GM21360 (cell line): Measurements from ENCODE around the gene PGPEP1.
"Not testable (repeated sequence)": the region's sequence is repeated elsewhere in the genome, so short reads cannot be mapped to it uniquely, and the experiment has no call there.

ENCODE experiments used
- ATAC-seq: cut with Tn5 transposase; IDR thresholded peaks from one replicate; pipeline ENCODE4 v1.9.1; 2021; ENCODE audit warnings: mild to moderate bottlenecking, moderate library complexity; ENCODE audit not compliant: unreplicated experiment

Gene PGPEP1

DNA sequence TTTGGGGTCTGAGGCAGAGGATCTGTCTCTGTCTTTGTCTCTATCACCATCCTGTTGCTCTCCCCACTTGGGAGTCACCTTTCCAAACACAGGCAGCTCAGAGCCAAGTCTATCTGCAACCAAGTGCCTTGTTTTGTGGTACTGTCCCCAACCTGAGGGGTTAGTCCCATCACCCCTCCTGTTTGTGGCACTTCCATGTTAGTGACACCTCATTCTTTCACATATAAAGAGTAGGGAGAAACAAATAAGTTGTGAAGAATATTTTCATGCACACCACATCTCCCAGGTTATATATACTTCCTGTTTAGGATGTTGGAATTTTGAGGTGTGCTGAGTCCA lies 49.3 kb downstream of the PGPEP1 start:
- no peak for ATAC-seq

DNA sequence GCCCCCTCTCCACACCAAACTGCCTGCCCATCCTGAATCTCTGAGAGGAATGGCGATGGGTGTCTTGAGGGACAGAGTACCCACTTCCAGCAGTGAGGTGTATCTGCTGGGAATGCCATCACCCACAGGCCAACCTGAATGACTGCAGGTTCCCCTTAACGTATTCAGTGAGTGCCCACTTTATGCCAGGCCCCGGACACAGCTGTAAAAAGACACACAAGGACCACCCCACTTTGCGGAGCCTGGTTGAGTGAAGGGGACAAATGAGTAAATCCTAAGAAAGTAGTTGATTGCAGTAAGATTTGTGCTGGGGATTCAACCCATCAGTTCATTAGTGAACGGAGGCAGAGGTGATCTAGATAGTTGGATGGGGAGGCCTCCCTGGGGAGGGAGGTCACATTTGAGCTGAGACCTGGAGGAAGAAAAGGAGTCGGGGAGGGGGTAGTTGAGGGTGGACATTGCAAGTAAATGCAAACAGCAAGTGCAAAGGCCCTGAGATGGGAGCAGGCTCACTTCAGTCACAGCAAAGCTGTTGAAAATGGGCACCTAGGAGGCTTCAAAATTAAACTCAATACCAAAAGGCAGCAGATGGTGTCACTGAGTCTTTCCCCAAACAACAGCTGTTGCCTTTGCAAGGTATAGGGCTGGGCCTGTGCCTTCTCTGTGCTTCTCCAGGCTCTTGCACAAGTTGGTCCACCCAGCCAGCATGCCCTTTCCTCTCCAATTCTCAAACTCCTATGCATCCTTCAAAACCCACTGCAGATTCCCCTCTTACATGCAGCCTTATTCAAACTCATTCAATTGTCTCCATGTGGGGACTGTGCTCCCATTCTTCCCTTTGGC lies 49.9 kb downstream of the PGPEP1 start:
- ATAC-seq = no peak

DNA sequence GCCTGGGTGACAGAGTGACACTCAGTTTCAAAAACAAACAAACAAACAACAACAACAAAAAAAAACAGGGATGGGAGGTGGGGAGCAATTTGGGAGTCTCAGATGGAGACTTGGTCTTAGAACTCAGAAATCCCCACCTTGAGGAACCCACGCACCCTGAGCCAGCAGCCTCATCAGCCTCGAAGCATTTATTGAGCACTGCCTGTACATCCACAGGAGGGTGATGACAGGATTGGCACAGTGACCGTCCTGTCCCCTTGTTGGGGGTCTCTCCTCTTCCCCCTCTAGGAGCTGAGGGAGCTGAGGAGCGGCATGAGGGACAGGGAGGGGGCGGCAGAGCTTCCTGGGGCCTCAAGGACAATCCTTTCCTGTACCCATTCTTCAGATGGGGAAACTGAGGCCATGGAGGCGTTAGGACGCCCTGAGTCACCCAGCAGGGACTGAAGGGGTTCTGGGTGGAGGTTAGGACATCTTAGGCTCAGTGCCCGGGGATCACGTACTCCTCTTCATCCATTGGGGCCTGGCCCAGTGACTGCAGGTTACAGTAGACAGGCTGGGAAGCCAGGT lies 51.2 kb downstream of the PGPEP1 start:
- ATAC-seq = no peak

DNA sequence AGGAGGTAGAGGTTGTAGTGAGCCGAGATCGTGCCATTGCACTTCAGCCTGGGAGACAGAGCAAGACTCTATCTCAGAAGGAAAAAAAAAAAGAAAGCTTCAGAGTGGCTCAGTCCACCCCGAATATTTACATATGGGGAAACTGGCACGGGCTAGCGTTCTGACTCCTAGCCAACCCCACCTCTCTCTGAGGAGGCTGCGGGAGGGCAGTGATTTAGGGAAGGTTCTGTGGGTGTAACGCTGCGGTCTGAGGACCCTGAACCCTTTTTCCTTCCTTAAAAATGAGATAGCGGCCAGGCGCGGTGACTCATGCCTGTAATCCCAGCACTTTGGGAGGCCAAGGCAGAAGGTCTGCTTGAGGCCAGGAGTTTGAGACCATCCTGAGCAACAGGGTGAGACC lies 52.0 kb downstream of the PGPEP1 start:
- ATAC-seq = no peak

DNA sequence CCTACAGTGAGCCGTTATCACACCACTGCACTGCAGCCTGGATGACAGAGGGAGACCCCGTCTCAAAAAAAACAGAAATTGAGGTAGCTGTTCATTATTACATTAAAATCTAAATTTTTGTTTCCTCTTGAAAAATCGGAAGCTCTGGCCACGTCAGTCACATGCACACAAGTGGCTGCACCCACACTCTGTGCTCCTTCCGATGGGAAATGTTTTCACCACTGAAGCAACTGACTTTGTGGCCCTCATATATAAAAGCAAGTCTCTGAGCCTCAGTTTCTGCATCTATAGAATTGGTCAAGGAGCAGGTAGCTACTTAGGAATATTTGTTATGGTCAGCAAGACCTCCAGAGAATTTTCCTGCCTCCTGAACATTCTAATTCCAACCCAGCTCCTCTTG lies 52.5 kb downstream of the PGPEP1 start:
- no peak for ATAC-seq

DNA sequence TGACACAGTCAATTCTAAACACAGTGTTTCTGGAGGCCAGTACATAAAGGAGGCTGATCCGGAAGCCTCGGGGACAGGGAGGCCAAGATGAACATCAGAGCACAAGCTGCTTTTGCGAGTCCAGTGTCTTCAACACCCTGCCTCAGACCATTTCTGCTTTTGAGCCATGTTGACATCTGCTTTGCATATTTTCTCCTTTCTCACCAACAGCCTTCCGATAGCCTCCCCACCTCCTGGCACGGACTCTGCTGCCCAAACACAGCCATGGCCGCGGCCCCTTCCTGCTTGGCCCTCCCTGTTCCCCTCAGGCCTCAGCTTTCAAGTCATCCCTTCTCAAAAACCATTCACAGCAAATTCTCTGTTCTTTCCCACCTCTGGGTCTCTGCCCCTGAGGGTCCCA lies 53.4 kb downstream of the PGPEP1 start:
- no peak for ATAC-seq

DNA sequence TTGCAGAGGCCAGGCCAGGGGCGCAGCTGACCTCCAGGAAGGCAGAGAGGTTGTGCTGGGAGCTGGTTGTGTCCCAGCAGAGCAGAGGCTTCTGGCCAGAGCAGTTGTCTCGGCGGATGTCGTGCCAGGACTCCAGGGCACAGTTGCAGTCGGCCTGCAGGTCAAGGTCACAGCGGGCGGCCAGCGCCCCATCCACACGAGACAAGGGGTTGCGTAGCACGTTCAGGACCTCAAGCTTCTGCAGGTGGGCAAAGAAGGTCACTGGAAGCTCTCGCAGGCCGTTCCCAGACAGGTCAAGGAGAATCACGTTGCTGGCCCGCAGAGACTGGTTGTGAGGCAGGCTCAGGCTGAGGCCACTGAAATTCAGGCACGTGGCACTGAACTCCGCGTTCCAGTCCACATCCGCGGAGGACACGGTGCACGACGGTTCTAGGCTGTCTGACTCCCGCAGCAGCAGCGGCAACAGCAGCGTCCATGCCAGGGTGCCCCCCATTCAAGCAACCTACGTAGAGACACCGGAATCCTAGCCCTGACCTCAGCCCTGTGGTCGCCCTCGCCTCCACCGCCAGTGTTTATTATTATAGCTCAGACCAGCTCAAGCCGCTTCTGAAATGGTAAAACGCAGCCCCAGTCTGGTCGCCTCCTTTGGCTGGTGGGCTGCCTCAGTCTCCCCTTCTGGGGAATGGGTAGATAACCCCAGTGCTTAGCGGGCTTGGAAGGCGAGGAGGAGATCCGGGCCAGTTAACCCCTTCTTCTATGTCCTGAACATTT lies 56.3 kb downstream of the PGPEP1 start:
- no peak for ATAC-seq

DNA sequence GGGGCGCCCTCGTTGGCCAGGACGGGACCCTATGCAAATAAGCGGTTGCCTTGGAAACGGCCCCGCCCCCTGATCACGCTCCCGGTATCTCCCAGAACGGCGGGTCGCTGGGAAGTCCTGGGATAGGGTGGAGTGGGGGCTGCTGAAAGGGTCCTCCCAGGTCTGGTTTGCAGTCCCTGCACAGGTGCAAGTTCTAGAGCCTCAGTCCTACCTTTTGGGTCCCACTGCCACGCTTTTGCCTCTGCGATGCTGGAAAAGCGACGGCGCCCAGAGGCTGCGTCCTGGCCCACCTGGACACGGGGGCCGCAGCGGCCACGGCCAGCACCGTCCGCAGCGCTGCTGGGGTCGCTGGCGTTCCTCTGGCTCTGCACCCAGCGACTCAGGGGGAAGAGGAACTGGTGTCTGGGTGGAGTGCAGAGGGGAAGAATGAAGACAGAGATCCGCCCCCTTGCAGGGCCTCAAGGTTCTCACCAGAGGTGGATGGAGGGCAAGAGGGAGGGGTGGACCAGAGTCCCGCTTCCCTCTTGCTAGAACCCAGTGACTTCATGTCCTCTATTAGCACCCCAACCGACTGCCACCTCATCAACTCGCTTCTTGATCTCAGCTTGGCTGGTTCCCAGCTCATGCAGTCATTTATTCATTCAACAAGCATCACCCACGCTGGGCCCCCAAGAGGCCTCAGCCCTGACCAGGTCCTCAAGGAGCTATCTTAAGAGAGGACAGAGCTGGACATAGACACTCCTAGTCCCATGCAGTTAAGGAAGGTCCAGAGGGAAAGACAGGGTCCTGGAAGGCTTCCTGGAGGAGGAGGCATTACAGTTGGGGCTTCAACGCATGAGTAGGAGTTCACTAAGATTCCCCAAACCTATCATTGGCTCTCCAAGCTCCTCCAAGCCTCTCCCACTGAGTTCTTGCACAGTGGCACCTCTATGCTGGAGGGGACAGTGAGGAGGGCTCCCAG lies 57.1 kb downstream of the PGPEP1 start, which contains the start of gene LRRC25:
Gene LRRC25, minus strand, starts transcription at position 381 of the 961 bp plus-strand sequence. CDS start 659 bp downstream, outside the sequence.
- ATAC-seq = peak; percentile 67

DNA sequence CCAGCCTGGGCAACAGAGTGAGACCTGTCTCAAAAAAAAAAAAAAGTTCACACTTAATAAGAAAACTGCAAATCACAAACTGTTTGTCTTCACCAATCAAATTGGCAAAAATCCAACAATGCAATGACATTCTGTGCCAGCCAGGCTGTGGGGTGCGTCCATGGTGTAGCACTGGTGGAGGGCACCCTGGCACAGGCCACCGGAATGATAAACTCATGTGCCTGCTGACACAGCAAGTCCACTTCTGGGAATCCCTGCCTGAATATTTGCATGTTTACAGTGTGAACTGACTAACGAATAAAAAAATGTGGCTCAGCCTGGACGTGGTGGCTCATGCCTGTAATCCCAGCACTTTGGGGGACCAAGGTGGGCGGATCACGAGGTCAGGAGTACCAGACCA lies 58.6 kb downstream of the PGPEP1 start:
- ATAC-seq = no peak

DNA sequence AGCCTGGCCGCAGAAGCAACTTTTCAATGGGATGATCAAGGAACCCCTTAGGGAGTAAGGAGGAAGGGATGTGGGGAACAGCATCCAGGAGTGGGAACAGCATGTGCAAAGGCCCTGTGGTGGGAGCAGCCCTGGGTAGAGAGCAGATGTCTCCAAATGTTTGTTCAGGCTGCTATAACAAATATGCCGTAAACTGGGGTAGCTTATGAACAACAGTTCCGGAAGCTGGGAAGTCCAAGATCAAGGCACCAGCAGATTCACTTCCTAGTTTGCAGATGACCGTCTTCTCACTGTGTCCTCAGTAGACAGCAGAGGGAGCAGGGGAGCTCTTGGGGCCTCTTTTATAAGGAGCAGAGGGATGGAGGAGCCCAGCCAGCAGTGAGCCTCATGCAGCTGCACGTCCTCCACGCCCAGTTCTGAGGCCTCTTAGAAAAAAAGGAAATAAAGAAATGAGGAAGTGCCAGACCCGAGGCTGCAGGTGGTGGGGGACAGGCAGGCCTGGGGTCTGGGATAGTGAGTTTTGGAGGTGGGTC lies 61.2 kb downstream of the PGPEP1 start:
- no peak for ATAC-seq

DNA sequence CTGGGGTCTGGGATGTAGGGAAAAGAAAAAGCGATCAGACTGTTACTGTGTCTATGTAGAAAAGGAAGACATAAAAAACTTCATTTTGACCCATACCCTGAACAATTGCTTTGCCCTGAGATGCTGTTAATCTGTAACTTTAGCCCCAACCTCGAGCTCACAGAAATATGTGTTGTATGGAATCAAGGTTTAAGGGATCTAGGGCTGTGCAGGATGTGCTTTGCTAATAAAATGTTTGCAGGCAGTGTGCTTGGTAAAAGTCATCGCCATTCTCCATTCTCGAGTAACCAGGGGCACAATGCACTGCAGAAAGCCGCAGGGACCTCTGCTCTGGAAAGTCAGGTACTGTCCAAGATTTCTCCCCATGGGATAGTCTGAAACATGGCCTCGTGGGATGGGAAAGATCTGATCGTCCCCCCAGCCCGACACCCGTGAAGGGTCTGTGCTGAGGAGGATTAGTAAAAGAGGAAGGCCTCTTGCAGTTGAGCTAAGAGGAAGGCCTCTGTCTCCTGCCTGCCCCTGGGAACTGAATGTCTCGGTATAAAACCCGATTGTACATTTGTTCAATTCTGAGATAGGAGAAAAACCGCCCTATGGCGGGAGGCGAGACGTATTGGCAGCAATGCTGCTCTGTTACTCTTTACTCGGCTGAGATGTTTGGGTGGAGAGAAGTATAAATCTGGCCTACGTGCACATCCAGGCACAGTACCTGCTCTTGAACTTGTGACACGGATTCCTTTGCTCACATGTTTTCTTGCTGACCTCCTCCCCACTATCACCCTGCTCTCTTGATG lies 62.3 kb downstream of the PGPEP1 start:
- ATAC-seq = not testable (repeated sequence)

DNA sequence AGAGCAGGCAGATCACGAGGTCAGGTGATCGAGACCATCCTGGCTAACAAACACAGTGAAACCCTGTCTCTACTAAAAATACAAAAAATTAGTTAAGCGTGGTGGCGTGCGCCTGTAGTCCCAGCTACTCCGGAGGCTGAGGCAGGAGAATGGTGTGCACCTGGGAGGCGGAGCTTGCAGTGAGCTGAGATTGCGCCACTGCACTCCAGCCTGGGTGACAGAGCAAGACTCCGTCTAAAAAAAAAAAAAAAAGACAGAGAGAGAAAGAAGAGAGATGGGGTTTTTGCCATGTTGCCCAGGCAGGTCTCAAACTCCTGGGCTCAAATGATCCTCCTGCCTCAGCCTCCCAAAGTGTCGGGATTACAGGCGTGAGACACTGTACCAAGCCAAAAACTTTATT lies 65.4 kb downstream of the PGPEP1 start:
- ATAC-seq = not testable (repeated sequence)

DNA sequence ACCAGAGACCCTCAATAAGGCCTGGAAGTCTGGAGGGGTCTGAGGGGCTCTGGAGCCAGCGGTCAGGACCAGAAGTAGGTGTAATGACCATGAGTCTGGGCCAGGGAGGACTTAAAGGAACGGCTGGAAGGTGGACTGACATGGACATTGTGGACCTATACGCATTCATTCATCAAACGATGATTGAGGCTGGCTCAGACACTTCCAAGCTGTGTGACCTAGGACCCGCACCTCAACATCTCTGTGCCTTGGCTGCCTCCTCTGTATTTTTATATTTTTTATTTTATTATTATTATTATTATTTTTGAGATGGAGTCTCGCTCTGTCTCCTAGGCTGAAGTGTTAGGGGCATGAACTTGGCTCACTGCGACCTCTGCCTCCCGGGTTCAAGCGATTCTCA lies 66.4 kb downstream of the PGPEP1 start:
- ATAC-seq = no peak

DNA sequence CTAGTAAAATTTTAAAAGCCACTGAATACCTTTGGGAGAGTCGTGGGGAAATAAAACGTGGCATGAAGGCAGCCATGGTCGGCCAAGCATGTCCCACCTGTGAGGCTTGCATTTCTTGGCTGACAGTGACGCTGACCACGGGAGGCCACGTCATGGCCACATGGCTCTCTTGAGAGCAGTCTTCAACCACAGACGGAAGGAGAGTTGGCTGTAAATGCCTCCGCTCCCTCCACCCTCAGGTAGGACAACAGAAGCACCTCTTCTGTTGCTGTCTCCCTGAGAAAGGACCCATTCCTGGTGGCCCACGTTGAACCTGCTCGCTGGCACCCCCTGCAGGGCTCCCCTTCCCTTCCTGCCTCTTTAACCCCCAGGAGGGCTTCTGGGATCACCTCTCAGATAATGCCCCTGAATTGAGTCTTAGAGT lies 67.7 kb downstream of the PGPEP1 start:
- no peak for ATAC-seq

DNA sequence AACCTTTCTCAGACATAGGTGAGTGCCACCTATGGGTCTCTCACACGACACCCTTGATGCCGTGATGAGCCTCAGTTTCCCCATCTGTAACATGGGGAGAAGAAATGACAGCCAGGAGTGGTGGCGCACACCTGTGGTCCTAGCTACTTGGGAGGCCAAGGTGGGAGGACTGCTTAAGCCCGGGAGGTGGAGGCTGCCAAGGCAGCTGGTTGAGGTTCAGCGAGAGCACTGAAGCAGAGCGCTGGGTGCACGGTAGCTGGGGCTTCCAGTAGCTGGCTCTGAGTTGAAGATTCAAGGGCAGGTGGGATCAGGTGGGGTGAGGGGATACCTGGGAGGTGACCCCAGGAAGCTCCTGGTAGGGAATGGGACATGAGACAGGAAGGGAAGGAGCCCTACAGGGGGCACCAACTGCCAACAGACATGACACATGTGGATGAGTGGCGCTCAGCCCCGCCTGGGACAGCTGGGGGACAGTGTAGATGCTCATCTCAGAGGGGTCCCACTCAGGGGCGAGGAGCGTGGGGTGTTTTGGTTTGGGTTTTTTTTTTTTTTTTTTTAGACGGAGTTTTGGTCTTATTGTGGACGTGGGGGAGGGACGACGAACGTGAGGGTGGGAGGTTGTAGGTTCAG lies 72.3 kb downstream of the PGPEP1 start:
- ATAC-seq = no peak

DNA sequence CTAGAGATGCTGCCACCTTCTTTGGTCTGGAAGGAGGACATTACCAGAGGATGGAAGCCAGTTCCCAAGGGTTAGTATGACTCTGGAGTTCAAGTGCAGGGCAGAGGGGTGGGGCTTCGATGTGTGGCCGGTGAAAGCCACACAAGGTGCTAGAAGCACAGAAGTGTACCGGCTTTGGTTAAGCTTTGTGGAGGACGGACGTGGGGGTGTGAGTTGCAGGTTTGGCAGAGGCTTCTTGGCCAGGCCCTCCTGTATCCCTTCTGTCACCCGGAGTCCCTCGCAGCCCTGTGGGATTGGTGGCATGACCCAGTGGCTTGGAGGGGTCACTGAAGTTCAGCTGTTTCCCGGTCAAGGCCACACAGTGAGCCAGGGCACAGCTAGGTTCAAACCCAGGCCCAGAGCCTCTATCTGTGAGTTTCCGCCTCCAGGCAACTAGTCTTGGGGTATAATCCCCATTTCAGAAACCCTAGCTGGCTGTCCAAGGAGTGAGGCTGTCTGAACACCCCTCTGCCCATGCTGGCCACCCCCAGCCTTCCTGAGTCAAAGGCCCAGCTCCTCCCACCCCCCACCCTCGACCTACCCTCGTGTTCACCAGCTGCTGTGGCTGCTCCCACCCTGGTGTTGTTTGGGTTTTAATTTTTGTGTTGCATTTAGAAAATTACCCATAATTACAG lies 74.2 kb downstream of the PGPEP1 start:
- no peak for ATAC-seq

DNA sequence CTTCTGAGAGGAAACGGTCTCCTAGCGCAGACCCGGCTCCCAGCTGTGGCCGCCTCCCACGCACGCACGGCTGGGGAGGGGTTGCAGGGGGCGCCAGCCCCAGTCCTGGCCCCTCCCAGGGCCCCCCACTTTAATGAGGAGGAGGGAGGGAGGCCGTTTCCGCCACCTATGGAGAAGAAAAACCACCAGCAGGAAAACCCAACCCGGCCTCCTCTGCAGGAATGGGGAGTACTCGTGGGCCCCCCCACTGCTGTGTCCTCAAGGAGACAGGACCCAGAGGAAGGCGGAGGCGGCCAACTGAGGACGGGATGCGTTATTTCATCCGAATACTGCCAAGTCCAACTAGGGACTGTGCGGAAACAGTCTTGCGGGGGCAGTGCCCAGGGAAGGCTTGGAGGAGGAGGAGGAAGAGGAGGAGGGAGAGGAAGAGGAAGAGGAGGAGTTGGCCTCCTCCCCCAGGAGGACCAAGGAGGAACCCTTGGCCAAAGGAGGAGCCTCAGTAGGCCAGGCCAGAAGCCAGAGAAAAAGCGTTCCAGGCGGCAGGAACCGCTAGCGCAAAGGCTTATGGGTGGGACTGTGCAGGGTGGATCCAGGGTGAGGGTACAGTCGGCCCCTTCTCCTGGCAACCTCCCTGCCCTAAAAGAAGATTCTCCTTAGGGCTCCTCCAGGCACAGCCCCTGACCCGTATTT lies 74.9 kb downstream of the PGPEP1 start:
- no peak for ATAC-seq

DNA sequence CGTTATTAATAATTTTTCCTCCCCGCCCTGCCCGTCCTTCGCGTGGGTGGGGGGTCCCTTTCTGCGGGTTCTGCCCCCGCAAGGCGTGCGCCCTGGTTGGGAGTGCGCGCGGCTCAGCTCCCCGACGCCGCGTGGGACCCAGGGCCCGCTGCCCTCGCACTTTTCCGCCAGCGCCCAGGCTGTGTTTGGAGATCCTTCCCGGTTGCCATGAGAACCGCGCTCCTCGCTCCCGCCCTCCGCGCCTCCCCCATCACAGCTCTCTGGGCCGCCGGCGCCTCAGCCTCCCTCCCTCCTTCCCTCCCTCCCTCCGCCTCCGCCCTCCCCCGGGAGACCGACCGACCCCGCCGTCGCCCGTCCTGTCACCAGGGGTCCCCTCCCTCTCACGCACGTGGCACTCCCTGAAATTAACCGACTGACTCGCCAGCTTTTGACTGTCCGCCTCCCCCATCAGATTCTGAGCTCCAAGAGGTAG lies 76.4 kb downstream of the PGPEP1 start:
- ATAC-seq = no peak
